CD4-positive, alpha-beta T cell treated with Interleukin-10 for 1 hour (primary cell): Measurements from ENCODE around the gene KCTD2.
"Not testable (repeated sequence)": the region's sequence is repeated elsewhere in the genome, so short reads cannot be mapped to it uniquely, and the experiment has no call there.

ENCODE experiments used
- DNase-seq: peaks from one replicate; pipeline ENCODE4 v3.0.0-alpha.2; 2020

KCTD2 gene

DNA sequence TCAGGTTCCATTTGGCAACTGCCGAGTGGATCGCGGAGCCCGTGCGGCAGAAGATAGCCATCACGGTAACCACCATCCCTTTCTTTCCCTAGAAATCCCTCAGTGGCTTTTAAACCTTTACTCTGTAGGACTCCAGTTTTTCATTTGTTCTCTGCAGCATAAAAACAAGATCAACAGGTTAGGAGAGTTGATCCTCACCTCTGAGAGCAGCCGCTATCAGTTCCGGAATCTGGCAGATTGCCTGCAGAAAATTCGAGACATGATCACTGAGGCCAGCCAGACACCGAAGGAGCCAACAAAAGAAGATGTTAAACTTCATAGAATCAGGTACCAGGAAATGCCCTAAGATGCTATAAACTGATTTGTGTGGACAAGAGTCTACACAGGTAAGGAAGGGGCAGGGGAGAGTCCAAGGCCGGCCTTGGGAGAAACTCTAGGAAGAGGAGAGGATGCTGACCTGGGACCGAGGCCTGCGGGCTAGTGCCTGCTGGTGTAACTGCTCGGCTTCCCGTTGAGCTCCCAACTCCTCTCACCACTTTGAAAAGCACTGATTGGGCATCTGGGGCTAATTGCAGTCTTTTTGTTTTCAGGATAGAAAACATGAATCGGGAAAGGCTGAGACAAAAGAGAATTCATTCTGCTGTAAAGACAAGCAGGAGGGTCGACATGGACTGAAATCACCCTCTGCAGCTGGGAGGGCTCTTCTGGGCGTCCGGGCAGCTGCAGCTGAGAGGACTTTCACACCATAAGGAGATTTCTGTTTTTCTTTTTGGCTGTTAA, 26.5 kb upstream of the KCTD2 start:
- DNase-seq = no peak

GRCh38 chr17:75024686-75025397, 22.2 kb upstream of the KCTD2 start:
- peak; percentile 50 for DNase-seq

DNA sequence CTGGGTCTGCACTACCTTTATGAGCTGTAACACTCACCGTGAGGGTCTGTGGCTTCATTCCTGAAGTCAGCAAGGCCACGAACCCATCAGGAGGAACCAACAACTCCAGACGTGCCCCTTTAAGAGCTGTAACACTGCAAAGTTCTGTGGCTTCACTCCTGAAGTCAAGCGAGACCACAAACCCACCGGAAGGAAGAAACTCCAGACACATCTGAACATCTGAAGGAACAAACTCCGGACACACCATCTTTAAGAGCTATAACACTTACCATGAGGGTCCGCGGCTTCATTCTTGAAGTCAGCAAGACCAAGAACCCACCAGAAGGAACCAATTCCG, 21.7 kb upstream of the KCTD2 start:
- DNase-seq = not testable (repeated sequence)

DNA sequence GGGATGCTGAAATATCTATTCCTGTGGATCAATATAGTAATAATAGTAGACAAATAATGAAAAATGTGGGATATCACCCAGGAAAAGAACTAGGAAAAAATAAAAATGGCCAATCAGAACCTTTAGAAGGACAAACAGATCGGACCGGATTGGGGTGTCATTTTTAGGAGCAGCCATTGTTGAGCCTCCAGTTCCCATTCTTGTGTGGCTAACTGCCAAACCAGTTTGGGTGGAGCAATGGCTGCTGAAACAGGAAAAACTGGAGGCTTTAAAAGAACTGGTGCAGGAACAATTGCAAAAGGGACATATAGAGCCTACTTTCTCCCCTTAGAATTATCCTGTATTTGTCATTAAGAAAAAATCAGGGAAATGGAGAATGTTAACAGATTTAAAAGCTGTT, 20.4 kb upstream of the KCTD2 start:
- DNase-seq = not testable (repeated sequence)

- no peak for DNase-seq
Observed at GRCh38 chr17:75030161-75030560, 16.9 kb upstream of the KCTD2 start.

- peak; percentile 74 for DNase-seq
Observed at GRCh38 chr17:75031972-75032719, 14.9 kb upstream of the KCTD2 start.

GRCh38 chr17:75032720-75033280, 14.2 kb upstream of the KCTD2 start:
- DNase-seq = peak; percentile 35

- DNase-seq = peak; percentile 91
Observed at GRCh38 chr17:75033346-75034235, 13.4 kb upstream of the KCTD2 start.

DNA sequence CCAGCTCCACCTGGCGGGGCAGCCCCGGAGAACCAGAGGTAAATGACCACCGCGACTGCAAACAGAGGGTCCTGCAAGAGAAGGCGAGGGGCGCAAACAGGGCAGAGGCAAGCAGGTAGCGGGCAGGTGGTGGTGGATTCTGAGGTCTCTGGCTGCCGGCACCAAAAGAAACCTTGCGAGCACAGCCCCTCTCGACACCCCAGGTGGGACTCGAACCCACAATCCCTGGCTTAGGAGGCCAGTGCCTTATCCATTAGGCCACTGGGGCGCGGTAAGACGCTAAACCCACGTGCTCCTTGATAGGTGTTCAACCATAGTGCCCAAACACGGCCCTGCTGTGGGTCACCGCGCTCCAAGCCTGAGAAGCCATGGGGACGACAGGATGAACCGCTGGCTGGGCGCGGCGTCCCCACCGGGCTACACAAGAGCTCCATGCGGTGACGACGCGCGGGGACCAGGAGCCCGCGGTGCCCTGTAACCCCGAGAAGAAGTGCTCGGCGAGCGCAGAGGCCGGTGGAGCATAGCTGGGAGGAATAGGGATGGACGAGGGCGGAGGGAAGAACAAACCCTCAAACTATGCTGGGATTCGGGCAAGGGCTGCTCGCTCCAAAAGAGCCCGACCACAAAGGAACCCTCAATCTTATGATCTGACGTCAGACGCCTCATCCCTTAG, 12.7 kb upstream of the KCTD2 start:
- DNase-seq = peak; percentile 88

DNA sequence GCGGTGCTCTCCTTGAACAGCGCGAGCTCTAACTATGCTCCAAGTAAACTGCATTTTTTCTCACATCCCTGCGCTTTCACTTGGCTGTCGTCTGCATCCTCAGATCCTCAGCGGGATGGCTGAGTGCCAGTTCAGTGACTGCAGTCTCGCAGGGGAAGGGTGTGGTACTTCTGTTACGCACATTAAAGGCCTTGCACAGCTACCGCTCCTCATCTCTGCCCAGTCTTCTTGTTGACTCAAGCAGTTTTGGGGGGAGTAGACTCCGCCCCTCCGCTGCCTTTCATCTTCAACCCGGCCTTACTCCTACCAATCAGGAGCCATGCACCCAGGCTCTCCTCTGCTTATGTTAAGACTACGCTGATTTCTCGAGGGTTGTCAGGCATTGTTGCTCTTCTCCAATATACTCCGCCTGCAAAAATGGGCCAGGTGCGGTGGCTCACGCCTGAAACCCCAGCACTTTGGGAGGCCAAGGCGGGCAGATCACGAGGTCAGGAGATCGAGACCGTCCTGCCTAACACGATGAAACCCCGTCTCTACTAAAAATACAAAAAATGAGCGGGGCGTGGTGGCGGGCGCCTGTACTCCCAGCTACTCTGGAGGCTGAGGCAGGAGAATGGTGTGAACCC, 10.3 kb upstream of the KCTD2 start:
- DNase-seq = peak; percentile 95

- no peak for DNase-seq
Observed at GRCh38 chr17:75039238-75039637, 7.8 kb upstream of the KCTD2 start.

GRCh38 chr17:75041656-75042280, 5.3 kb upstream of the KCTD2 start:
- DNase-seq = no peak

DNA sequence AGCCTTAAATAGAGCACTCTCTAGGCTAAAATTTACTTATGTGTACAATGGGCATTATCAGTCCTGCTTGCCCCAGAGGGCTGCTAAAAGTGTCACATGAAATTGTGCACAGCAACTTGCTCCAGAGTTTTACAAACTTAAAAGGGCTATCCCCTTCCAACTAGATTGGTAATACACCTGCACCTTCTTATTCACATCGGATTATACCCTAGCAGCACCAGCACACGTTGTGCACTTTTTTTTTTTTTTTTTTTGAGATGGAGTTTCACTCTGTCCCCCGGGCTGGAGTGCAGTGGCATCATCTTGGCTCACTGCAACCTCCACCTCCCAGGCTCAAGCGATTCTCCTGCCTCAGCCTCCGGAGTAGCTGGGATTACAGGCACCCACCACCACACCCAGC, 3.2 kb upstream of the KCTD2 start:
- not testable (repeated sequence) for DNase-seq

GRCh38 chr17:75044716-75045115, 2.3 kb upstream of the KCTD2 start:
- no peak for DNase-seq

- DNase-seq = not testable (repeated sequence)
Observed at GRCh38 chr17:75045946-75046406, 1.0 kb upstream of the KCTD2 start.

DNA sequence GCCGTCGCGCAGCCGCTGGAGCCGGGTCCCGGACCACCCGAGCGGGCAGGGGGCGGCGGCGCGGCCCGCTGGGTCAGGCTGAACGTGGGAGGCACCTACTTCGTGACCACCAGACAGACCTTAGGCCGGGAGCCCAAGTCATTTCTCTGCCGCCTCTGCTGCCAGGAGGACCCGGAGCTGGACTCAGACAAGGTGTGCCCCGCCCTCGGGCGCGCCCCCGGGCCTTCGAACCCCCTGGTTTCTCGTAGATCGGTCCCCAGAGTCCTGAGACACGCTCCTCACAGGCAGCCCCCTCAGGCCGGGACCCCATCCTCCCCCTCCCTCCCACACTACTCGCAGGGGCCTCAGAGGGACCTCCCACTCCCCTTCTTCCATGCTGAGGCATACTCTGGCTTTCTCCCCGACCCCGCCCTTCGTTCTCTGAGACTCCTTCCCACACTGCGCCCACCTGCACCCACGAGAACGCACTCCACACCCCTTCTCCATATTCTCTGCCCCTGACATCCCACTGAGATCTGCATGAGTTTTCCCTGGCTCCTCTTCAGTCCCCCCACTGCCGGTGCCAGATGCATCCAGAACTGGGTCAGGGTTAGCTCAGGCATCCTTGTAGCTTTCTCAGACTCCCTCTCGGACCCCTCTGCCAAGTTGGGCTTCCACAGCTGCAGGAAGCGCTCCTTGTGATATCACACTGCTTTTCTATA, 523 bp downstream of the KCTD2 start:
- peak; percentile 30 for DNase-seq

DNA sequence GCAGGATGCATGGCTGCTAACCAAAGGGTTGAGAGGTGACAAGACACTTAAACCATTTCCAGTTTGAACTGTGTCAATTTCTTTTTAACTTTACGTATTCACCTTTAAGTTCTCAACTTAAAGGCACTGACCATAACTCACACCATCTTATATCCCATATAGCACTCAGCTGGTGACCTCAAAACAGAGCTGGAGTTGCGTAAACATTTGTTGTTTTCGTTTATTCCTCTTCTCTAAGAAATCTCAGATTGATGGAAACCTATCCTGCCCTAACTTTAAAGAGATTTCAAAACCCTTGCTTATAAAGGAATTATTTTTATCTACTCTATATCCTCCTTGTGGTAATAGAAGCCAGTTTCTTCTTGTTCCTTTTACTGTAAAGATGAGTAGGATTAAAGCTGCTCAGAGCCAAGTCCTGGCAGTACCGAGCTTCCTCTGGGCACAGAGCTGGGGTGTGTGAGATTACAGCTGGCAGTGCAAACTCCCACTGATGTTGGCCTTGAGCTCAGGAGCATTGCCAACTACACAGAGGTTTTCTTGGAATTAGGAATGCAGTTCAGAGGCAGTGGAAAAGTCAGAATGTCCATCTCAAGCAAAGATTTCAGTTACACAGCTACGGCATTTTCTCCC, 1.3 kb downstream of the KCTD2 start:
- no peak for DNase-seq

- DNase-seq = no peak
Observed at GRCh38 chr17:75049057-75049456, 2.0 kb downstream of the KCTD2 start.

GRCh38 chr17:75049706-75050105, 2.7 kb downstream of the KCTD2 start:
- DNase-seq = no peak

DNA sequence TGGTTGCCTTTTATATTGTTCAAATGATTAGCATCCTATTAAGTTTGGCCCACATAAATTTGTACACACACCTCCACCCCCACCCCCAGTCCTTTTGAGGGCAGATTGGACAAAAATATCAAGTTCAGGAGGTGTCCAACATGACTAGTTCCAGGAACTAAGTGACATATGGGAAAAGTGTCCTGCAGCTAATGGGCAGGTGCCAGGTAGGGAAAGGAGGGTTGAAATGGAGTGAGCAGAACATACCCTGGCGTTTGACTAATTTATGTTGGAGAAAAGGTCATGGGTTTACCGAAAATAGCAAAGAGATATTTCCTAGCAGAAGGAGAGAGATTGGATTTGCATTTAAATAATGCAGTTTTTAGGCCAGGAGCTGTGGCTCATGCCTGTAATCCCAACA, 4.9 kb downstream of the KCTD2 start:
- no peak for DNase-seq
